Measurements from ENCODE around the gene UPP1. TPM values are rescaled to one million over a fixed set of nuclear protein-coding genes. Genes with fewer than 3 reads are reported as not detected.

Gene UPP1
- polyA plus RNA-seq, 1 donor = 11.8 TPM

DNA sequence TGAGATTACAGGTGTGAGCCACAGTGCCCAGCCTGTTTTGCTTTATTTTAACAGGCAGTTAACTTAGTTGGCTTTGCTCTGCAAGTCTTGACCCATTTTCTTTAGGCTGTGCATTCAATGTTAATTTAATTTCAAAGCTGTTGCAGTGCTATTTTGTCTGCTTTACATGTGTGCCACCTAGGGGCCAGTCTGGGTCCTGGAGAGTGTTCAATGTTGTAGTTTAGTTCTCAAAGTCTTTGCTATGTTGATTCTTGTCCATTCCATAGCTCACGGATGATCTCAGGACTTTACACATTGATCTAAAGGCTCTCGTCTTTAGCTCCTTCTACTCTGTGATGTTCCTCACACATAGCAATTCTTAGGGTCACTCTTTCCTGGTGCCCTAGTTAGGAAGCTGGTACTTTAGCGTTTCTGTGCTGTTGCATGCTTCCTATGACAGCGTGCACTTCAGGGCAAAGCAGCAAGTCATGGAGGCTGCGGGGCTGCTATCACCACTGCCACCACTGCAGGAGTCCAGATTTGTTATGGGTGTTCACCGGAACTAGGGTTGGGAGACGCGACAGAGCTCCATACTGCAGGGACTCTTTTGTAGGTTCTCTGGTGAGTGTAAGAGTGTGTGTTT lies 65.8 kb downstream of the UPP1 start:
- DNase-seq = peak; percentile 21

Other genes starting within 250 kb of the UPP1 start
- gene PKD1L1, start 140.8 kb upstream of the UPP1 start, polyA plus RNA-seq (ENCODE audit: insufficient read length) = 0.32 TPM
- 26.6 TPM for gene HUS1, start 109.7 kb upstream of the UPP1 start, polyA plus RNA-seq (ENCODE audit: insufficient read length)
- gene SUN3, start 60.2 kb upstream of the UPP1 start, polyA plus RNA-seq (ENCODE audit: insufficient read length) = 0.17 TPM
- gene C7orf57, start 53.7 kb upstream of the UPP1 start, polyA plus RNA-seq (ENCODE audit: insufficient read length) = 0.95 TPM
- 0.95 TPM for gene ABCA13, start 82.2 kb downstream of the UPP1 start, polyA plus RNA-seq (ENCODE audit: insufficient read length)

All from left kidney (tissue), 2 donors.